CD4-positive, alpha-beta T cell treated with Interleukin-6 at 100 ng/mL for 8 hours (primary cell): ENCODE measurements around the gene HID1.

Source experiments
- DNase-seq: peaks from one replicate; pipeline ENCODE4 v3.0.0-alpha.2; 2020; ENCODE audit warnings: mixed read lengths, low spot score

HID1 gene

DNA sequence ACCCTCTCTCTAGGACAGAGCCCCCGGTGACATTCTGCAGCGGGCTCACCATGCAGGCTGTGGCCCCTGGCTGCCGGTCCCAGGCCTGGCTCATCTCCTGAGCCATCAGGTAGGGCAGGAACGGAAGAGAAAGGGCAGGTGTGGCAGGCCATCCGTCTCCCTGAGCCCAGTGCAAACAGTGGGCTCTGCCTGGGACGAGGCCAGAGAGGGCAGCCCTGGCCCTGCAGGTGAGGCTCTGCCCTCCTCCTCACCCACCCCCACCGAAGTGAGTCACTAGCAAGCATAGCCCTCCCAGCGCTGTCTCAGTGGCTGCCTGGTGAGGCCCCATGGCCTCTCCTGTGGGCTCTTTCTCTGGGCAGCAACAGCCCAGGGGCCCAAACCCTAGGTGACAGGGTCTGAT is 22.4 kb downstream of the HID1 start:
- DNase-seq = no peak

DNA sequence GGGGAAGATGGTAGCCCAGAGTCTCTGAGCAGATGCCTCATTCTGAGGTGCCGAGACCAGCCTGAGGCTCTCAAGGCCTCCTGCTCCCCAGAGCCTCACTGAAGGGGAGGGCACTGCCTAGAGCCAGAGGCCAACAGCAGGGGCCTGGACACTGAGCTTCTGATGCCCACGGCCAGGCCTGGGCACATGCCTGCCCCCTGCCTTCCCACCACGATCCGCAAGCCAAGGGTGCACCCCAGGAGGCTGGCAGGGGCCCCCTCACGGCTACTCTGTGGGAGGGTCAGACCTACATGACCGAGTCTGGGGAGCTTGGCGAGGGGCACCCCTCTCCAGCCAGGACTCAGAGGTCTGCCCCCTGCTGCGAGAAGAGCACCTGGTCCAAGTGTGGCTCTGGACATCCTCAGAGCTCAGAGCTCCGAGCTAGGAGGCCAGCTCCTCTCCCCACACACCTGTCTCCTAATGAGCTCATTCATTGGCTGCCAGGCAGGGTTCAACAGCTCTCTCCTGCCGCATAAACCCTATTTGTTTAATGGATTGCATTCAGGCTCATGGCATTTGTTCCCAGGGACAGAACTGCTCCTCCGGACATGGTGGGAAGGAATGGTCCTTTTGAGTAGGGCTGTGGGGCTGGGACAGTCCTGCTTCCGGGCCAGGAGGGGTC is 23.0 kb downstream of the HID1 start:
- DNase-seq = no peak

DNA sequence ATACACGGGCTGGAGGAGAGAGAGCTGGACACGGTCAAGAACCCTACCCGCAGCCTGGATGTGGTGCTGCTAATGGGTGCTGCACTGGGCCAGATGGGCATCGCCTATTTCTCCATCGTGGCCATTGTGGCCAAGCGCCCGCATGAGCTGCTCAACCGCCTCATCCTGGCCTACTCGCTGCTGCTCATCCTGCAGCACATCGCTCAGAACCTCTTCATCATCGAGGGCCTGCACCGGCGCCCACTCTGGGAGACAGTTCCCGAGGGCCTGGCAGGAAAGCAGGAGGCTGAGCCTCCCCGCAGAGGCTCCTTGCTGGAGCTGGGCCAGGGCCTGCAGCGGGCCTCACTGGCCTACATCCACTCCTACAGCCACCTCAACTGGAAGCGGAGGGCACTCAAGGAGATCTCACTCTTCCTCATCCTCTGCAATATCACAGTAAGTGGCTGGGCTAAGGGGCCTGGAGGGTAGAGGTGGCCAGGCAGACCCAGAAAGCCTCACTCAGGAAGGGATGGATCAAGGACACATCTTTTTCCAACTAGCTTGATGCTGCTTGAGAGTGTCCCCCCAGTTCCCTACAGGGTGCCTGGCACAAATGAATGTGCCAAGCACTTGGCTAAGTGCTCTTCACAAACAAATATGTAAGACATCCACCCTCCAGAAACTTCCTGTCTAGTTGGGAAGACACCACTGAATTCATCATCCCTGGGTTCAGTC is 25.4 kb downstream of the HID1 start:
- no peak for DNase-seq

DNA sequence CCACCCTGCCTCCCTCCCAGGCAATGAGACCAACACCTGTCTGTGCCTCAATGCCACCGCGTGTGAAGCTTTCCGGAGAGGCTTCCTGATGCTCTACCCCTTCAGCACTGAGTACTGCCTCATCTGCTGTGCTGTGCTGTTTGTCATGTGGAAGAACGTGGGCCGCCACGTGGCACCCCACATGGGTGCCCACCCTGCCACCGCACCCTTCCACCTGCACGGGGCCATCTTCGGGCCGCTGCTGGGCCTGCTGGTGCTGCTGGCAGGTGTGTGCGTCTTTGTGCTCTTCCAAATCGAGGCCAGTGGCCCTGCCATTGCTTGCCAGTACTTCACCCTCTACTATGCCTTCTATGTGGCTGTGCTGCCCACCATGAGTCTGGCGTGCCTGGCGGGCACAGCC is 25.9 kb downstream of the HID1 start:
- no peak for DNase-seq

DNA sequence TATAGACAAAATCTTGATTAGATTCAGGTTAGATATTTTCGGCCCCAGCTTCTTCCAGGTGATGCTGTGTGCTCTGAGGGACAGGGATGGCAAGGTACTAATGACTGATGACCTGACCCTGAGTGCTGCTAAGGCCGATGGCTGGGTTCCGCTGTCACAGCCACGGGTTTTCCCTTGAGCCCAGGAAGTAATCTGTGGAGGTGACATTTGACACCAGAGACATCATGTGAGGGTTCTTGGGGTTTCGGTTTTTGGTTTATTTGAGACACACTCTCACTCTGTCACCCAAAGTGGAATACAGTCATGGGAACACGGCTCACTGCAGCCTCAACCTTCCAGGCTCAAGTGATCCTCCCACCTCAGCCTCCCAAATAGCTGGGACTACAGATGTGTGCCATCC is 27.0 kb downstream of the HID1 start:
- no peak for DNase-seq

DNA sequence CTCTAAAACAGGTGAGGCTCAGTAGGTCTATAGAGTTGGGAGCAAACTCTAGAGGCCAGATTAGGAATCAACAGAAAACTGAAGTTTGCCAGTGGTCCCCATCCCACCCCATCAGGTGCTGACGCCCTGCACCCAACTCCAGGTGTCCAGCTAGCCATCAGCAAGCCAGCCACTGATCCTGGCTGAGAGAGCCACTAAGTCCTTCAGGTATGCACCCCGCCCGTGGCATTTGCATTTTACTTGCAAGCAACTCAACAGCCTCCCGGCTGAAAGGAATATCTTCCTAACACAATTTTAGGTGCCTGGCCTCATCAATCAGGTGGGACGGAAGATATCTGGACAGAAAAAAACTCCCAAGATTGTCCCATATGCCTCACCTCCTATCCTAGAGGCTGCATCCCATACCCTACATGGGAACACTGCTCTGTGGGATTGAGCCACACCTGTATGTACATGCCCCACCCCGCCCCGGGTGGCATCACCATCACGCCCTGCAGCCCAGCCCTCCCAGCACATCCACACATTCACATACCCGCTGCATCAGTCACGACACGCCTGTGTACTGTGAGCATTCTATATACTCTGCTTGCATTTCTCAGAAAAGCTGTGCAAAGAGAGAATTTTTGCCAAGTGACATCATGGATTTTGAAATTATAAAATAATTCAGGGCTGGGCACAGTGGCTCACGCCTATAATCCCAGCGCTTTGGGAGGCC is 28.6 kb downstream of the HID1 start:
- no peak for DNase-seq

DNA sequence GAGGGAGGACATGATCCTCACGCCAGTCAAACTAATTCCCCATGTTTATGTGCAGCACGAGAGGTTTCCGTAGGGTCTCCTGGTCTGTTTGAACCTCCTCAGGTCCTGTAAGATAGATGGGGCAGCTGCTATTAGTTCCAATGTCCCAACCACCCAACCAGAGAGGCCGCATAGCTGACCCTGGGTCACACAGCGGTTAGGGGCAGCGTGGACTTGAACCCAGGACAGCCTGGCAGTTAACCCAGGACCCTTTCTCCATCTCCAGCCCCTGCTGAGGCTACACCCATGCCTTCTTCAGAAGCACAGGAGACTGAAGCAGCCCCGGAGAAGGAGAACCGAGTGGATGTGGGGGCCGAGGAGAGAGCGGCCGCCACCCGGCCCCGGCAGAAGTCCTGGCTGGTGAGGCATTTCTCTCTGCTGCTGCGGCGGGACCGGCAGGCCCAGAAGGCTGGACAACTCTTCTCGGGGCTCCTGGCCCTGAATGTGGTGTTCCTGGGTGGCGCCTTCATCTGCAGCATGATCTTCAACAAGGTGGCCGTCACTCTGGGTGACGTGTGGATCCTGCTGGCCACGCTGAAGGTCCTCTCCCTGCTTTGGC is 31.3 kb downstream of the HID1 start:
- no peak for DNase-seq

DNA sequence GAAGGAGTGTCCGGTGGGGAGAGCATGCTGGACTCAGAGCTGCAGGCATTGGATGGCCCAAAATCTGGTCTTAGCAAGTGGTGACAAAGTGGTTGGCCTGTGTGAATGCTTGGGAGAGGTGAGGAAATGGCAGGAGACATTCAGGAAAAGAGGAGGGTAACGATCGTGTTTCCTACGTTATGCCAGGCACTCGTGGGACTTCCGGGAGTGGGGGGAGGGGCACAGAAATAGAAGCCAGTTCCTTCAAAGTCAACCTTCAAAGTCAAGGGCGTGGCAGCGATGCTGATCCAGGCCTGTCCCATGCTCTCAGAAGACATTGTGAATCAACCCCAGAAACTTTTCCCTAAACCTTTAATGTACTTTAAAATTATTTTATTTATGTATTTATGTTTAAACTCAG is 33.0 kb downstream of the HID1 start:
- no peak for DNase-seq

DNA sequence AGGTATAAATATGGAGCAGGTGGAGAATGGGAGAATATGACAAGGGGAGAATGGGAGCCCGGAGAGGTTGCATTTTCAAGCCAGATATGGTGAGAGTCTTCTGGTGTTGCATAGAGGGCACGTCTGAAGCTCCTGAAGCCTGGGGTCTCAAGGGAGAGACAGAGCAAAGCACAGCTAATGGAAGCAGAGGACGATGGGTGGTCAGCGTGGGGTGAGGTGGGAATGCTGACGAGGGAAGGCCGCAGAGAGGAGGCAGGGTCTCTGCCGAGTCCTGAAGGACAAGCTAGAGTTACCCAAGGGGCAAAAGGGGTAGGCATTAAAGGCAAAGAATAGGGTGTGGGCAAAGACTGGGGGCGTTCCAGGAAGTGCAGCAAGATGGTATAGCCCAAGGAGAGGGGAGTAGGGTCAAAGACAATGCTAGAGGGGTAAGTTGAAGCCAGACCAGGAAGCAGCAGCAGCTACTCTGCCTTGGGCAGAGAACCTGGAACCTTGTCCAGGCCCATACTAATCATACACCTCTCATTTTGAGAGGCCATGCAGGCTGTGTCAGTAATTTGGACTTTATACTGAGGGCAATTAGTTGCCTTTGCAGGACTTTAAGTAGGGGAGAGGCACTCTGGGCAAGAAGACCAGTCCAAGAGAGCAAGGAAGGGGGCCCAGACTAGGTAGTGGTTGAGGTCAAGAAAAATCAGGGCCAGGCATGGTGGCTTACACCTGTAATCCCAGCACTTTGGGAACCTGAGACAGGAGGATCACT is 34.2 kb downstream of the HID1 start:
- no peak for DNase-seq

DNA sequence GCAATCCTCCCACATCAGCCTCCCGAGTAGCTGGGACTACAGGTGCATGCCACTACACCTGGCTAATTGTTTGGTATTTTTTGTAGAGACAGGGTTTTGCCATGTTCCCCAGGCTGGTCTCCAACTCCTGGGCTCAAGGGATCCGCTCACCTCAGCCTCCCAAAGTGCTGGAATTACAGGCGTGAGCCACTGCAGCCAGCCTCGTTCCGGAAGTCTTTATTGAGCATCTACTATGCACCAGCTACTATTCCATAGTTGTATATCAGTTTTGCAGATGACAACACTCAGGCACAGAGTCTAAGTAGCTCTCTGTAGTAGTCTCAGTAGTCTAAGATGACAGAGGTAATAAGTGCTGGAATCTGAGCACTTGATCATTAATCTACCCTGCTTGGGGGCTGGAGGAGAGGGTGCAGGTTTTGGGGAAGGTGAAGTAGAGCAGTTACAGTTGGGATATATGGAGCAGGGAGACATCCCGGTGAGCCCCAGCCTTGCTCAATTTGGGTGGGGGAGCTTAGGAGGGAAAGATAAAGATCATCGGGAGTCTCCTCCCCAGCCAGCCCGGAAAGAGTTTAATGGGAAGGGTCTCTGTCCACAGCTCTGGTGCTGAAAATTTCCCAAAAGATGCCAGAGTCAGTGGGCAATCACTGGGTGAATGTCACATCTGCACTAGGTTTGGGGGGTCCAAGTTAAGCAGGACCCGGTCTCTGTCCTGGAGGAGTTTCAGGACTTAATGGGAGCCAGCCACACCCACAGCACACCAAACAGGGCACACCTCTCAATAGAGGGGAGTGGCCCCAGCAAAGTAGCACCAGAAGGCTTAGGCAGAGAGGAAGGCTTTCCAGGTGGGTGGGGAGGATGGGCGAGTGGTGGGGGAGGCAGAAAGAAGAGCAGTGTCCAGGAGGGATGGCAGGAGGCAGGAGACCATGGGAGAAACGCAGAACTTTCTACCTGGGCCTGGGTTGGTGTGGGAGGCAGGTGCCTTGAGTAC is 35.2 kb downstream of the HID1 start:
- no peak for DNase-seq

DNA sequence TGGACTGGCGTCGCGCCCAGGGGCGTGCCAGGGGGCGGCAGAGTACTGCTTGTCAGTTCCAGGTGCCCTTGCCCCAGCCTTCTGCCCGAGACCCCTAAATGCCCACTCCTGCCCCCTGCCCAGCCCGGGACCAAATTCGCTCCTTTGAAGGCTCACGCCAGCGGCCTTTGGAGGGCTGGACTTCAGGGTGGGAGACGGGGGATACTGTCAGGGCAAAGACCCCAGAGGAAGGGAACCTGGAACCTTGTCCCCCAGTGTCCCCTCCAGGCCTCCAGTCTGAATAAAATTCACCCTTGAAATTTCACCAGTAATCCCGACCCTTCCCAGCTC is 36.1 kb downstream of the HID1 start:
- DNase-seq = no peak

DNA sequence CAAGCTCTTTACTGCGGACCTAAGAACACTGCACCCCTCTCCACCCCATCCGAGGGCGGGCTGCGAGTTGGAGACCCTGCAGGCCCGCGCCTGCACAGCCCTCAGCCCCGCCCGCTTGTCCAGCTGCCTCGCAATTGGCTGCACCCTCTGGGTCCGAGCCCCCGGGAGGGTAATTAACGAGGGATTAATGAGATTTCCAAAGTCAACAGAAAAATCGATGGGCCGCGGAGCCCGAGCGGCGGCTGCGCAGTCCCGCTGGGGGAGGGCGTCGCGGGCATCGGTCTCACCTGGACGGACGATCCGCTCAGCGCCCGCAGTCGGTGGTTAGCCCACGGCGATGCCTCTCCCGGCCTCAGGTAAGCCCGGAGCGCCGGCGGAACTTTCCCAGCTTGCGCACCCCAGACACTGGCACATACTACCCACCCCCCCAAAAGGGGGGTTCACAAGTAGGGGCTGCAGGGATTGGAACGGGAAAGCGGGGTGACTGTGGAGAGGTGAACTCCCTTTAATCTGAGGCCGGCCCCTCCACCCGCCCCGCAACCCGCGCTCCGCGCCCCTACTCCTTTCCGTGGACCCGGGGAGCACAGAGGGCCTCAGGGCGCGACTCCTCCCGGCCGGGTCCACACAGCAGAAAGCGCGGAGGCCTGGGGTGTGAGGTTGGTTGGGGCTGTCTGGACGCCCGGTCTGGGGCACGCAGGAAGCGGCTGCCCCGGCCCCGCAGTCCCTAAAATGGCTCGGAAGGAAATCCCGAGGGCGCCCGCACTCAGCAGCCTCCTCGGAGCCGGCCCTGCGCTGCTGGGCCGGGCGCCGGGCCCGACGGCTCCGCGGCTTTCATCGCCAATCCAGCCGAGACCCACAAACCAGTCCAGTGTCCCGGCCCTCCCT is 36.7 kb downstream of the HID1 start, which contains the start of gene OTOP3:
Gene OTOP3, plus strand, starts transcription at position 314 of the 885 bp plus-strand sequence. Its CDS starts 24 bp downstream, at position 338.
- no peak for DNase-seq

DNA sequence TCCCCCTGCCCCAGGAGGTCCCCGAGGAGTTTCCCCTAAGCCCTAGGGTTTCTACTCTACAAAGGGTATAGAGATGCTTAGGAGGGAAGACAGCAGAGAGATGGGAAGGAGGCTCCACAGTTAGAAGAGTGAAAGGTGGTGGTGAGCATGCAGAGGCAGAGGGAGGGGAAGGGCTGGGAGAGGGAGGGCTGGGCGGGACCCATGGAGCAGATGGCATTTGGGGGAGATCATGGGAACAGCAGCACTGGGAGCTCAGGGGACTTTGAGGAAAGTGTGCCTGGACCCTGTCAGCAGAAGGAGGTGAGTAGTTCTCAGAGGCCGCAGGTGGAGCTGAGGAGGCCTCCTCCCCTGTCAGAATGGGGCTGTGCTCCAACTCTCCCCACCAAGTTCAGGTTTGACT is 37.5 kb downstream of the HID1 start:
- no peak for DNase-seq

DNA sequence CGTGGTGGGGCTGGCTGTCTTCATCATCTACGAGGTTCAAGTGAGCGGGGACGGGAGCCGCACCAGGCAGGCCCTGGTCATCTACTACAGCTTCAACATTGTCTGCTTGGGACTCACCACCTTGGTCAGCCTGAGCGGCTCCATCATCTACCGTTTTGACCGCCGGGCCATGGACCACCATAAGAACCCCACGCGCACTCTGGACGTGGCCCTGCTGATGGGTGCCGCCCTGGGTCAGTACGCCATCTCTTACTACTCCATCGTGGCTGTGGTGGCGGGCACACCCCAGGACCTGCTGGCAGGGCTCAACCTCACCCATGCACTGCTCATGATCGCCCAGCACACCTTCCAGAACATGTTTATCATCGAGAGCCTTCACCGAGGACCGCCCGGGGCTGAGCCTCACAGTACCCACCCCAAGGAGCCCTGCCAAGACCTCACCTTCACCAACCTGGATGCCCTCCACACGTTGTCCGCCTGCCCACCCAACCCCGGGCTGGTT is 42.0 kb downstream of the HID1 start:
- DNase-seq = no peak

DNA sequence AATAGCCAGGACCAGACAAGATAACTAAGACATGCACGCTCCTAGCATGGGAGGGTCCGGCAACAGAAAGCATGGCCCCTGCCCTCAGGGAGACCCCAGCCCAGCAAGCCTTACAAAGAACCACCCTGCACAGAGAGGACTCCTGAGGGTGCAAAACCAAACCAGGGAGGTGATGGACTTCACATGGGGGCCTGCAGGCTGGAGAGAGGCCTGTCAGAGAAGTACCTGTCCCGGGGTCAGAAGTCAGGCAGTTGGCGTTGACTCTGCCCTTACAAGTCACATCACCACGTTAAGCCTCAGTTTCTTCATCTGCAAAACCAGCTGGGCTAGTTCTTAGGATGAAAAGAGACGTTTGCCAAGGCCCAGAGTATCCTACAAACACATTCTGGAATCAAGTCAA is 43.8 kb downstream of the HID1 start:
- no peak for DNase-seq

DNA sequence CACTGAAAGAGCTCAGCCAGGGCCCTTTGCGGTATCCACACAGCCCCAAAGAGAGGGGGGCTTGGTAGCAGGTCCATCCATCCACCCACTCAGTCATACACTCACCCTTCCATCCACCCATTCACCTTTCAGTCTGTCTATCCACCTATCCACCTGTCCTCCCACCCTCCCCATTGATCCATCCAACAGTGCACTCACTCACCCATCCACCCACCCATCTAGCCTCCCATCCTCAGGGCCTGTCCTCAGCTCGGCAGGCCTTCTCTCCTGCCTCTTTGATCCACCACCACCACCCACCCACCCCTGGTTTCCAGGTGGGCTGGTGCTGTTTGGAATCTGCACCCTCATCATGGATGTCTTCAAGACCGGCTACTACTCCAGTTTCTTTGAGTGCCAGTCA is 47.3 kb downstream of the HID1 start:
- DNase-seq = no peak

DNA sequence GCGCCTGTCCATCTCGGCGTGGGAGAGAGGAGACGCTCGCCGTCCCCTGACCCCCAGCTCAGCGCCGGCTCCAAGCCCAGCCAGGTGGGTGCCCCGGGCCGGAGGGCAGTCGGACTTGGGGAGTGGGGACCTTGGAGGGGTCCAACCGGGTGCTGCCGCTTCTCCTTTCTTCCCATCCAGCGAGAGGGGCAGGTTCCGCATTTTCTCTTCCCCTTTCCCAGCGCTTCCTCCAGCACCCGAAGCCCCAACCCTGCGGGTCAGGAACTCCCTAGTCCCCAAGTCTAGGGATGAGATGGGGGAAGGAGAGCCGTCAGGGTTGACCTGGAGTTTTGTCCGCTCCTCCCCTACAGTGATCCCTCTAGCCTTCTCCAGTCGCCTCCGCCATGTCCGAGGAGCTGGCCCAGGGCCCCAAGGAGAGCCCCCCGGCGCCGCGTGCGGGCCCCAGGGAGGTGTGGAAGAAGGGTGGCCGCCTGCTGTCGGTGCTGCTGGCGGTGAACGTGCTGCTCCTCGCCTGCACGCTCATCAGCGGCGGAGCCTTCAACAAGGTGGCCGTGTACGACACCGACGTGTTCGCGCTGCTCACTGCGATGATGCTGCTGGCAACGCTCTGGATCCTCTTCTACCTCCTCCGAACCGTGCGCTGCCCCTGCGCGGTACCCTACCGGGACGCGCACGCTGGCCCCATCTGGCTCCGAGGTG is 48.2 kb downstream of the HID1 start, which contains the start of gene OTOP2:
Gene OTOP2, plus strand, starts transcription at position 24 of the 699 bp plus-strand sequence. Its CDS starts 360 bp downstream, at position 384.
- DNase-seq = no peak

DNA sequence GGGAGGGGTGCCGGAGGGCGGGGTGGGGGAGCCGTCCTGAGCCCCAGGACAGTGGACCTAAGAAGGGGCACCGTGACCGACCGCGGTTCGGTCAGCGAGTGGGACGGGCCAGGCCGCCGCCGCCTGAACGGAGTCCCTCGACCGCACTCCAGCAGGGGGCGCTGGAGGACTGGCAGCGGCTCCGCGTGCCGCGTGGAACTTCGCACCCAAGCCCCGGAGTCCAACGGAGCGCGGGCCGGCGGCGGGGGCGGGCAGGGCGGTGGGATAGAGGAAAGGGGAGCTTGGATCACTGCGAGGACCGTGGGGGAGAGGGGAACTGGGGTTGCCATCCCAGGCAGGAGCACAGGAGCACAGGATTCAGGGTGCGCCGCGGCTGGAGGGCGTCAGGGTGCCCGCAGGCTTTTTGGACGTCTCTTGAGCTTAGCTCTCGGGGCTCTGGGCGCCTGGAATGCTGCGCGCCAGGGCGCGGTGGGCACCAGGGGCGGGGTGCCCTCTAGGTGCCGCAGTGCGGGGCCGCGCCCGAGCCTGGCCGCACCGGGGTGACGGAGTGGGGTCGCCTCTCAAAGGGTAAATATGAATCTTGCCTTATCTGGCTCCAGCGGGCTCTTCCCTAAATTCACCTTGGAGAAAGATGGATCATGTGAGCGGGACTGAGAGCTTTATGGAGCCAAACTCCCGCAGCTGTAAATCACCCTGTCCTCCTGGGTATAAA is 48.9 kb downstream of the HID1 start:
- DNase-seq = peak; percentile 56
